OCI-LY7 (cell line): ENCODE data around the gene ZNF831. TPM values are rescaled to one million over a fixed set of nuclear protein-coding genes. Genes with fewer than 3 reads are reported as not detected.

ENCODE experiments used
- BruUV-seq: library from RNA; stranded (reverse); fragments of 400-500 nt; replicated peaks from 2 replicates; lab custom pipeline; 2021; lab: Mats Ljungman, UMichigan
- CTCF ChIA-PET: fragments of 300-600 bp; sonication (Branson Sonifier 250); formaldehyde crosslinking; loops from one replicate; lab custom pipeline; 2022; ENCODE audit warnings: antibody characterized with exemption; ENCODE audit not compliant: unreplicated experiment; lab: Charles Lee
- POLR2A ChIA-PET: fragments of 300-600 bp; sonication (Branson Sonifier 250); formaldehyde crosslinking; loops from one replicate; lab custom pipeline; 2022; ENCODE audit warnings: antibody characterized with exemption; lab: Charles Lee
- DNase-seq: peaks from one replicate; pipeline ENCODE4 v3.0.0-alpha.2; 2015; ENCODE audit warnings: low spot score
- H2AFZ ChIP-seq: fragments of 200-600 bp; sonication (generic), shearing (Covaris generic); 2 replicates; pipeline ENCODE4 v1.6.1; 2014; ENCODE audit warnings: mild to moderate bottlenecking, antibody characterized with exemption, low read length, moderate library complexity
- H3K27ac ChIP-seq: fragments of 200-600 bp; sonication (generic); 2 replicates; pipeline ENCODE4 v1.5.1; 2014; ENCODE audit warnings: mixed run types, low read depth, mild to moderate bottlenecking, moderate library complexity, low read length, inconsistent platforms; ENCODE audit not compliant: poor library complexity, severe bottlenecking
- H3K36me3 ChIP-seq: fragments of 200-600 bp; sonication (generic); 2 replicates; pipeline ENCODE4 v1.6.1; 2014; ENCODE audit warnings: mild to moderate bottlenecking, antibody characterized with exemption, low read length, moderate library complexity, mixed read lengths; ENCODE audit not compliant: insufficient read depth
- H3K4me1 ChIP-seq: fragments of 200-600 bp; sonication (generic); 2 replicates; pipeline ENCODE4 v1.5.1; 2014; ENCODE audit warnings: mild to moderate bottlenecking, low read length; ENCODE audit not compliant: insufficient read depth, poor library complexity, severe bottlenecking
- H3K4me2 ChIP-seq: fragments of 200-600 bp; sonication (generic); 2 replicates; pipeline ENCODE4 v1.6.1; 2014; ENCODE audit warnings: mild to moderate bottlenecking, low read length
- H3K4me3 ChIP-seq: fragments of 200-600 bp; sonication (generic); 2 replicates; pipeline ENCODE4 v1.5.1; 2014; ENCODE audit warnings: mild to moderate bottlenecking, low read depth, low read length; ENCODE audit not compliant: poor library complexity, severe bottlenecking
- H3K79me2 ChIP-seq: fragments of 200-600 bp; sonication (generic); 2 replicates; pipeline ENCODE4 v1.6.1; 2016; ENCODE audit warnings: low read depth, mild to moderate bottlenecking, low read length, moderate library complexity, mixed read lengths; ENCODE audit not compliant: insufficient read depth
- H3K9me2 ChIP-seq: fragments of 200-600 bp; sonication (generic); 2 replicates; pipeline ENCODE4 v1.6.1; 2016; ENCODE audit warnings: mild to moderate bottlenecking, low read length, mixed read lengths; ENCODE audit not compliant: insufficient read depth
- H3K9me3 ChIP-seq: fragments of 200-600 bp; sonication (generic); 2 replicates; pipeline ENCODE4 v1.6.1; 2014; ENCODE audit warnings: mild to moderate bottlenecking, mixed run types, low read length, mixed read lengths
- H4K20me1 ChIP-seq: fragments of 200-600 bp; sonication (generic); 2 replicates; pipeline ENCODE4 v1.6.1; 2014; ENCODE audit warnings: mild to moderate bottlenecking, antibody characterized with exemption, low read length, moderate library complexity, mixed read lengths; ENCODE audit not compliant: insufficient read depth
- CTCF ChIP-seq: fragments of 200-600 bp; sonication (generic); conservative IDR thresholded peaks from 2 replicates; pipeline ENCODE4 v1.5.1; 2014; ENCODE audit warnings: mild to moderate bottlenecking, antibody characterized with exemption, low read length, moderate library complexity, mixed read lengths
- EZH2phosphoT487 ChIP-seq: fragments of 200-600 bp; sonication (generic); IDR thresholded peaks from 2 replicates; pipeline ENCODE4 v1.6.1; 2018; ENCODE audit warnings: low read depth, borderline replicate concordance, mild to moderate bottlenecking, mixed run types, antibody characterized with exemption, low read length, moderate library complexity, mixed read lengths
- intact Hi-C: fragments of 100-400 bp; cut with micrococcal nuclease; formaldehyde crosslinking; loops from one replicate; pipeline ENCODE4 v1.10.0; 2022; ENCODE audit not compliant: unreplicated experiment
- total RNA-seq, 2 experiments: library from RNA; depleted of rRNA in 1 of 2; stranded (reverse); fragments of >200 nt in 1 of 2; shearing (Covaris generic) in 1 of 2; gene quantifications; 2 replicates each; pipeline ENCODE4 v1.2.3, GENCODE V29; 2014 to 2022

ZNF831 gene
- total RNA-seq, 2 experiments from 2014 or later: 5.9 to 6.3 TPM

- Histone ChIP-seq H3K36me3 (peaks cover 3% of the 10 kb centered on the region; the same call in 1 of the 2 replicates), H3K4me1 (no peaks in the 10 kb centered on the region), H3K4me2 (no peak overlapping the region), H3K27ac (no peak overlapping the region), H4K20me1 (no peaks in the 10 kb centered on the region), H2AFZ (no peak overlapping the region), H3K79me2 (no peaks in the 10 kb centered on the region), H3K9me3 (no peaks in the 10 kb centered on the region), H3K9me2 (no peaks in the 10 kb centered on the region), H3K4me3 (no peak overlapping the region)
- ChIA-PET POLR2A (no interaction called here), CTCF (interaction anchor here (0.6 kb wide), 1 partner anchor 1375 kb away, joined by 4 read pairs; no protein-coding TSS in a partner anchor)
- no peak for DNase-seq
- TF ChIP-seq CTCF (no peak), EZH2phosphoT487 (no peak)
- intact Hi-C loops: no loop called here
- BruUV-seq: no TSS peak
These were observed 50.5 kb downstream of the ZNF831 start for GRCh38 chr20:59214073-59214472.

GRCh38 chr20:59214606-59215547 lies 51.3 kb downstream of the ZNF831 start:
- H2AFZ ChIP-seq: no peak overlapping the region
- no peak overlapping the region for H3K27ac ChIP-seq
- no peaks in the 10 kb centered on the region for H4K20me1 ChIP-seq
- no peak overlapping the region for H3K4me2 ChIP-seq
- H3K9me2 ChIP-seq: no peaks in the 10 kb centered on the region
- no peaks in the 10 kb centered on the region for H3K9me3 ChIP-seq
- H3K79me2 ChIP-seq: no peaks in the 10 kb centered on the region
- CTCF ChIA-PET: interaction anchor here (0.6 kb wide), 1 partner anchor 1375 kb away, joined by 4 read pairs; no protein-coding TSS in a partner anchor
- intact Hi-C loops: no loop called here
- no peak overlapping the region for H3K4me3 ChIP-seq
- peaks cover 3% of the 10 kb centered on the region; the same call in 1 of the 2 replicates for H3K36me3 ChIP-seq
- POLR2A ChIA-PET: interaction anchor here (0.6 to 0.8 kb wide), 2 partner anchors 105 to 127 kb away, joined by 4 read pairs; no protein-coding TSS in a partner anchor
- no peak for DNase-seq
- no peaks in the 10 kb centered on the region for H3K4me1 ChIP-seq
- no TSS peak for BruUV-seq
- TF ChIP-seq EZH2phosphoT487: no peak
- TF ChIP-seq CTCF: no peak

DNA sequence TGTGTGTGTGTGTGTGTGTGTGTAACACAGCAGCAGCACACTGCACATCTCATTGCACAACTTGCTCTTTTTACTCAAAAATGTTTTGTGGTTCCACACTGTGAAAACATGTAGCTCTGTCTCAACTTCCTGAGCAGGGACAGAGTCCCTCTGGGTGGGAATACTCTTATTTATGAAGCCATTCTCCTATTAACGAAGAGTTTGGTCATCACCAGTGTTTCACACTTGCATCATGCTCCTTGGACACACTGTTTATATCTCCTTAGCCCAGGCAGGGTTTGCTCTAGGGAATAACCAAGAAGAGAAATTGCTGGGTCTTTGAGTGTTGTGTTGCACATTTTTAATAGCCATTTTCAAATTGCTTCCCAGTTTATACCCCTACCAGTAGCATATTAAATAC lies 53.6 kb downstream of the ZNF831 start:
- Histone ChIP-seq H3K27ac (no peak overlapping the region), H3K4me2 (no peak overlapping the region), H3K79me2 (no peaks in the 10 kb centered on the region), H4K20me1 (no peaks in the 10 kb centered on the region), H3K9me2 (no peaks in the 10 kb centered on the region), H3K4me1 (no peaks in the 10 kb centered on the region), H3K36me3 (peaks cover 3% of the 10 kb centered on the region; the same call in 1 of the 2 replicates), H3K9me3 (no peaks in the 10 kb centered on the region), H2AFZ (no peak overlapping the region), H3K4me3 (no peak overlapping the region)
- TF ChIP-seq CTCF (no peak), EZH2phosphoT487 (no peak)
- BruUV-seq: no TSS peak
- DNase-seq: no peak
- POLR2A ChIA-PET: no interaction called here
- intact Hi-C loops: no loop called here
- CTCF ChIA-PET: no interaction called here
